Neural cell (in vitro differentiated cells): ENCODE data around the gene GPR42. TPM values are rescaled to one million over a fixed set of nuclear protein-coding genes. Genes with fewer than 3 reads are reported as not detected.

ENCODE experiments used
- H2AFZ ChIP-seq: fragments of 200-600, 300-800 bp; sonication (generic), shearing (Covaris generic); 2 replicates; pipeline ENCODE4 v1.6.0; 2014; ENCODE audit warnings: low read depth, mild to moderate bottlenecking, antibody characterized with exemption, low read length, moderate library complexity
- H3F3A ChIP-seq: fragments of 200-600 bp; shearing (Covaris generic); 2 replicates; pipeline ENCODE4 v1.6.1; 2016; ENCODE audit warnings: mild to moderate bottlenecking, moderate library complexity, mixed read lengths, antibody characterized with exemption, low read length; ENCODE audit not compliant: insufficient read depth, poor library complexity, severe bottlenecking
- H3K27ac ChIP-seq: fragments of 200-600, 300-800 bp; sonication (generic), shearing (Covaris generic); 2 replicates; pipeline ENCODE4 v1.5.1; 2014; ENCODE audit warnings: mild to moderate bottlenecking, low read length, moderate library complexity
- H3K27me3 ChIP-seq: fragments of 300-800, 200-600 bp; sonication (generic), shearing (Covaris generic); 2 replicates; pipeline ENCODE4 v1.6.0; 2014; ENCODE audit warnings: mild to moderate bottlenecking, low read depth, low read length, moderate library complexity; ENCODE audit not compliant: insufficient read depth
- H3K36me3 ChIP-seq: fragments of 300-800, 200-600 bp; sonication (generic), shearing (Covaris generic); 2 replicates; pipeline ENCODE4 v1.5.1; 2014; ENCODE audit warnings: mild to moderate bottlenecking, antibody characterized with exemption, low read length, moderate library complexity; ENCODE audit not compliant: insufficient read depth
- H3K4me2 ChIP-seq: fragments of 300-800, 200-600 bp; sonication (generic), shearing (Covaris generic); 2 replicates; pipeline ENCODE4 v1.6.0; 2014; ENCODE audit warnings: mild to moderate bottlenecking, low read length
- H3K4me3 ChIP-seq: fragments of 300-800, 200-600 bp; sonication (generic), shearing (Covaris generic); 2 replicates; pipeline ENCODE4 v1.5.1; 2014; ENCODE audit warnings: mild to moderate bottlenecking, low read length, moderate library complexity
- H3K79me2 ChIP-seq: fragments of 200-600 bp; shearing (Covaris generic); replicated peaks from 2 replicates; pipeline ENCODE4 v1.6.0; 2014; ENCODE audit warnings: mild to moderate bottlenecking, low read length, moderate library complexity; ENCODE audit not compliant: insufficient read depth
- H3K9ac ChIP-seq: fragments of 300-800, 200-600 bp; sonication (generic), shearing (Covaris generic); 2 replicates; pipeline ENCODE4 v1.6.1; 2016; ENCODE audit warnings: mild to moderate bottlenecking, low read length, mixed read lengths
- H3K9me2 ChIP-seq: fragments of 200-600 bp; shearing (Covaris generic); 2 replicates; pipeline ENCODE4 v1.6.1; 2016; ENCODE audit warnings: mild to moderate bottlenecking, low read length, mixed read lengths; ENCODE audit not compliant: insufficient read depth
- H3K9me3 ChIP-seq: fragments of 200-600, 300-800 bp; sonication (generic), shearing (Covaris generic); 2 replicates; pipeline ENCODE4 v1.6.1; 2016; ENCODE audit warnings: mild to moderate bottlenecking, mixed run types, low read length, moderate library complexity, mixed read lengths
- H4K20me1 ChIP-seq: fragments of 200-600 bp; shearing (Covaris generic); 2 replicates; pipeline ENCODE4 v1.6.1; 2016; ENCODE audit warnings: mild to moderate bottlenecking, mixed run types; ENCODE audit not compliant: insufficient read depth
- CTCF ChIP-seq: fragments of 450-650 bp; IDR thresholded peaks from 2 replicates; pipeline ENCODE4 v1.5.1; 2014; ENCODE audit warnings: antibody characterized with exemption, mild to moderate bottlenecking, moderate library complexity; ENCODE audit not compliant: poor library complexity, severe bottlenecking
- EP300 ChIP-seq: fragments of 450-650 bp; conservative IDR thresholded peaks from 2 replicates; pipeline ENCODE4 v1.6.1; 2014; ENCODE audit warnings: antibody characterized with exemption, mild to moderate bottlenecking, moderate library complexity; ENCODE audit not compliant: poor library complexity, severe bottlenecking
- EZH2 ChIP-seq: fragments of 200-600, 300-800 bp; shearing (Covaris generic), sonication (generic); IDR thresholded peaks from 2 replicates; pipeline ENCODE4 v1.6.1; 2014; ENCODE audit warnings: antibody characterized with exemption, low read length, borderline replicate concordance, mild to moderate bottlenecking; ENCODE audit not compliant: insufficient read depth, poor library complexity, severe bottlenecking
- MXI1 ChIP-seq: fragments of 450-650 bp; conservative IDR thresholded peaks from 2 replicates; pipeline ENCODE4 v1.6.1; 2014; ENCODE audit warnings: antibody characterized with exemption, mild to moderate bottlenecking; ENCODE audit not compliant: poor library complexity, severe bottlenecking
- POLR2AphosphoS5 ChIP-seq: IDR thresholded peaks from 2 replicates; pipeline ENCODE4 v1.6.1; 2012
- RAD21 ChIP-seq: fragments of 450-650 bp; conservative IDR thresholded peaks from 2 replicates; pipeline ENCODE4 v1.6.1; 2014; ENCODE audit warnings: antibody characterized with exemption, mild to moderate bottlenecking, moderate library complexity
- REST ChIP-seq: IDR thresholded peaks from 2 replicates; pipeline ENCODE4 v1.6.1; 2012; ENCODE audit warnings: borderline replicate concordance
- SMC3 ChIP-seq: fragments of 450-650 bp; conservative IDR thresholded peaks from 2 replicates; pipeline ENCODE4 v1.6.1; 2014; ENCODE audit warnings: antibody characterized with exemption, mild to moderate bottlenecking, moderate library complexity; ENCODE audit not compliant: poor library complexity
- TAF1 ChIP-seq: IDR thresholded peaks from 2 replicates; pipeline ENCODE4 v1.6.1; 2012; ENCODE audit warnings: low read depth
- polyA plus RNA-seq: library from polyadenylated mRNA; depleted of rRNA; stranded (reverse); fragments of >200 nt; gene quantifications from 2 replicates; pipeline ENCODE4 v1.2.3, GENCODE V29; 2014

Gene GPR42
- polyA plus RNA-seq, 1 donor from 2014 or later, result not detected

- Histone ChIP-seq H3K9me2 (no peaks in the 10 kb centered on the region), H4K20me1 (no peaks in the 10 kb centered on the region), H3K4me3 (no peak overlapping the region), H3K36me3 (no peaks in the 10 kb centered on the region), H3K4me2 (no peak overlapping the region), H3K27ac (no peak overlapping the region), H3K79me2 (no peaks in the 10 kb centered on the region), H3K9ac (no peak overlapping the region), H3F3A (no peaks in the 10 kb centered on the region), H3K27me3 (no peaks in the 10 kb centered on the region), H2AFZ (no peak overlapping the region), H3K9me3 (no peaks in the 10 kb centered on the region)
- no peak for TF ChIP-seq POLR2AphosphoS5
- TF ChIP-seq CTCF, result no peak
- no peak for TF ChIP-seq SMC3
- no peak for TF ChIP-seq RAD21
- TF ChIP-seq TAF1, result no peak
- TF ChIP-seq EZH2, result no peak
- TF ChIP-seq REST, result no peak
- no peak for TF ChIP-seq MXI1
- TF ChIP-seq EP300, result no peak
Measured at GRCh38 chr19:35419805-35420204, 48.9 kb downstream of the GPR42 start.

GRCh38 chr19:35421362-35421761, 50.5 kb downstream of the GPR42 start:
- Histone ChIP-seq H3K9ac (no peak overlapping the region), H3K36me3 (no peaks in the 10 kb centered on the region), H3K27me3 (no peaks in the 10 kb centered on the region), H4K20me1 (no peaks in the 10 kb centered on the region), H3K9me3 (no peaks in the 10 kb centered on the region), H3K9me2 (no peaks in the 10 kb centered on the region), H3F3A (no peaks in the 10 kb centered on the region), H3K4me2 (no peak overlapping the region), H3K27ac (no peak overlapping the region), H3K4me3 (no peak overlapping the region), H3K79me2 (no peaks in the 10 kb centered on the region), H2AFZ (no peak overlapping the region)
- TF ChIP-seq EZH2 (no peak), TAF1 (no peak), POLR2AphosphoS5 (no peak), MXI1 (no peak), RAD21 (no peak), SMC3 (no peak), REST (no peak), EP300 (no peak), CTCF (no peak)
